Stimulated activated CD4-positive, alpha-beta T cell treated with anti-CD3 and anti-CD28 coated beads, Interleukin-12 subunit alpha, Interleukin-12 subunit beta, amount 100 ng/mL, for 48 hours (primary cell): ENCODE measurements around the gene MIF4GD.
"Not testable (repeated sequence)": the region's sequence is repeated elsewhere in the genome, so short reads cannot be mapped to it uniquely, and the experiment has no call there.

ENCODE experiments used
- DNase-seq, 3 donors: peaks; one replicate each; pipeline ENCODE4 v3.0.0-alpha.2; 2020; ENCODE audit warnings: low read depth in 2 of 3, low spot score in 1 of 3

The MIF4GD gene

DNA sequence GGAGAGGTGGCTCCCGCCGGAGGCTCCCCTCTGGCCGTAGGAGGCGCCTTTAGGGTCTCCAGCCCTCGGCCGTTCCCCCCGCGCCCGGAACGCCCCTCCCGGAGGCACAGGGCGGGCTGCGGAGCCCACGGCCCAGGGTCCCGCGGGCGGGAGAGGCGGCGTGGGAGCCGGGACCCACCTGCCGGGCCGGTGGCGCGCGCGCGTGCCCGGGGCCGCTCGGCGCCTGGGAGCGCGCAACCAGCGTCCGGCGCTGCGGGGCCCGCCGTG is at the start of gene MIF4GD:
Gene MIF4GD, minus strand, starts transcription at position 266 of the 267 bp plus-strand sequence. CDS start 1,036 bp downstream, outside the sequence.
- no peak for DNase-seq

DNA sequence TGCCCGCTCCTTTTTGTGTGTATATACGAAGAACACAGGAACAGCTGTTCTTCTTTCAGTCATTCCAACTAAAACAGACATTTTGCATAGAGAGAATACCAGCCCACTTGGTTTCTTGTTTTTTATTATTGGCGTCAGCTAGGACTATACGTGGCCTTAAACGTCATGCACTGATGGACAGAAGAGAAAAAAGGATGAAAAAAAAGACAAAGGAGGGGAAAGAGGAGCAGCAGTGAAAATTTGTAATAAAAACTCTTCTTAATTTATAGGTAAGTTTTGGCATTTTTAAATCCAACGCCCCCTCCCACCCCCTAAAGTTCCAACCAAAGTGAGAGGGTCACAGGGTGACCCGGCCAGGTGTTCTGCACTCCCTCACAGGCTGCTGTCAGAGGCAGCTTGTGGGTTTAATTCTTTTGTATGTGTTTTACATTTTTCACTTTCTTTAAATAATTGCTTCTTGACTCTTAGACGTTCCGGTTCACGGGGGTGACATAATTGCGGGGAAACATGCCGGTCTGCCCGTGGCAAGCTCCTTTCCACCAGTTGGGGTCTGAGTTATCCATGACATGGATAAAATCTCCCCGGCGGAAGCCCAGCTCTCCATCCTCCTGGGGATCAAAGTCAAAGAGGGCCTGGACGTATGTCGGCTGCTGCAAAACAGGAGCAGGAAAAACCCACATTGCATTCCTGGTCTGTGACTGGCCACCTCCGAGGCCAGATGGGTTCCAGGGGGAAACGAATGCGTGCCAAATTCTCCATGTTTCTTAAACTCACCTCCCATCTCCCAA is 49.1 kb upstream of the MIF4GD start:
- DNase-seq, result no peak

- no peak for DNase-seq
Observed at GRCh38 chr17:75318615-75319222, 47.7 kb upstream of the MIF4GD start.

DNA sequence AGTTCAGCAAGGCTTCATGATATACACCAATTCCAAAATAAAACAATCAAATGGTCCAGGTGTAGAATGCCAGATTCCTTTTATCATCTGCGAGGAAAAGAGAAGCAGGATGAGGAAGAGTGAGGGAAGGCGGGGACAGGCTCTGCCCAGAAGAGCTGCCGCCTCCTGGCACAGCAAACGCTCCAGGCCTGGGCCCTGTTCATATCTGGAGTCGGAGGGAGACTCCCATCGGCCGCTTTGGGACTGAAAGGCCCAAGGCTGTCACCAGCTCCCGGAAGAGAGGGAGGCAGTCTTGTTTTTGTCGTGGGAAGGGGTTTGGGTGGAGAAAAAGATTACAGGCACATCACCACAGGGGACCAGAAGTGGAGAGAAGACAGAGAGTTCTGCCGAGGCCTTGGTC is 47.2 kb upstream of the MIF4GD start:
- DNase-seq, result no peak

DNA sequence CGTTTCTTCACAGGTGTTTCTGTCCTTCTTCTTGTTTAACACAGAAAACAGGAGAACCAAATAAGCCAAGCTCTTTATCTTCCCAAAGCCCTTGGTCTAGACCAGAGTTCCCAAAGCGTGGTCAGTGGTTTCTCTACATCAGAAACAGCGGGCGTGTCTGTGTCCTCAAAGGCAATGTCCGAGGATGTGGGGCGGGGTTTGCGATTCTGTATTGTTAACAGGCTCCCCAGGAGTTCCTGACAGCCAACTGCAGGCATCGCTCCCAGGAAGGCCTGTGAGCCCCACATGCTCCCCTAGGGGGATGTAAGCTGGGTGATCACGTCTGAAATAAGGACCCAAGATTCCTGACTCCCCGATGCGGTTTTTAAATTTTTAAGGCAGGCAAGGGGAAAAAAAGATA is 46.6 kb upstream of the MIF4GD start:
- DNase-seq, result no peak

DNA sequence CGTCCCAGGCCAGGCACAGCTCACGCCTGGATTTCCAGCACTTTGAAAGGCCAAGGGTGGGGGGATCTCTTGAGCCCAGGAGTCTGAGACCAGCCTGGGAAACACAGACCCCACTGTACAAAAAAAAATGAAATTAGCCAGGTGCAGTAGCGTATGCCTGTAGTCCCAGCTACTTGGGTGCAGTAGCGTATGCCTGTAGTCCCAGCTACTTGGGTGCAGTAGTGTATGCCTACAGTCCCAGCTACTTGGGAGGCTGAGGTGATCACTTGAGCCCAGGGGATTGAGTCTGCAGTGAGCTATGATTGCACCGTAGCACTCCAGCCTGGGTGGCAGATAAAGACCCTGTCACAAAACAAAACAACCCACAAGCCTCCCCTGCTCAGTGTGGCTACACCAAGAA is 45.2 kb upstream of the MIF4GD start:
- DNase-seq, result no peak

DNA sequence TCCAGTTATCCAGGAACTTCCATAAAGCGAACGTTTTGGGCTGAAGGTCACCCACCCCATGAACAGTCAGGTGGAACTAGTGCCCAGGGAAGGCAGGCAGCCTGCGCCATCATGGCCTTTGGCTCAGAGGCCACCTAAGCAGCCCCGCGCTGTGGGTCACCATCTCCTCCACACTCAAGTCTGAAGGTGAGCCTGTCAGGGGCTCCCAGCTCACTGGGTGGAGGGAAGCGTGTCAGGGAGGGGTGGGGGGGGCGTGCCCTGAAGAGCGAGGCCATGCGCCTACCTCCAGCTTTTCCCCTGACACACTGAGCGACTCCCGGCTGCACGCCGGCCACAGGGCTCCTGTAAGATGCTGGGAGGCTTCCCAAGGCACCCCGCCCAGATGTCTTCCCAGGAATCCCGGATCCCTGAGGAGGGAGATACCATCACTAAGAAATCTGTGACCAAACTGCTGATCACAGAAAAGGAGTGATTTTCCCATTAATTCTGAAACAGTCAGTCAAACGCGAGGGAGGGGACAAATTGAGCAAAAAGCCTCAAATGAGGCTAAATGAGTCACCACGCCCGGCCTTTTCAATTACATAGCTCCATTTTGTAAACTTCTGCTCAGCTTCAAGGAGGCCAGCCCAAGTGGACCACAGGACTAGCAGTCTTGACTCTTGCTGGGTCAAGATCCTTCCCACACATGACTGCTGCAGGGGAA is 44.7 kb upstream of the MIF4GD start:
- DNase-seq, result peak in 1 of 3 donors; percentile 42

- no peak for DNase-seq
Observed at GRCh38 chr17:75313941-75314551, 43.0 kb upstream of the MIF4GD start.

DNA sequence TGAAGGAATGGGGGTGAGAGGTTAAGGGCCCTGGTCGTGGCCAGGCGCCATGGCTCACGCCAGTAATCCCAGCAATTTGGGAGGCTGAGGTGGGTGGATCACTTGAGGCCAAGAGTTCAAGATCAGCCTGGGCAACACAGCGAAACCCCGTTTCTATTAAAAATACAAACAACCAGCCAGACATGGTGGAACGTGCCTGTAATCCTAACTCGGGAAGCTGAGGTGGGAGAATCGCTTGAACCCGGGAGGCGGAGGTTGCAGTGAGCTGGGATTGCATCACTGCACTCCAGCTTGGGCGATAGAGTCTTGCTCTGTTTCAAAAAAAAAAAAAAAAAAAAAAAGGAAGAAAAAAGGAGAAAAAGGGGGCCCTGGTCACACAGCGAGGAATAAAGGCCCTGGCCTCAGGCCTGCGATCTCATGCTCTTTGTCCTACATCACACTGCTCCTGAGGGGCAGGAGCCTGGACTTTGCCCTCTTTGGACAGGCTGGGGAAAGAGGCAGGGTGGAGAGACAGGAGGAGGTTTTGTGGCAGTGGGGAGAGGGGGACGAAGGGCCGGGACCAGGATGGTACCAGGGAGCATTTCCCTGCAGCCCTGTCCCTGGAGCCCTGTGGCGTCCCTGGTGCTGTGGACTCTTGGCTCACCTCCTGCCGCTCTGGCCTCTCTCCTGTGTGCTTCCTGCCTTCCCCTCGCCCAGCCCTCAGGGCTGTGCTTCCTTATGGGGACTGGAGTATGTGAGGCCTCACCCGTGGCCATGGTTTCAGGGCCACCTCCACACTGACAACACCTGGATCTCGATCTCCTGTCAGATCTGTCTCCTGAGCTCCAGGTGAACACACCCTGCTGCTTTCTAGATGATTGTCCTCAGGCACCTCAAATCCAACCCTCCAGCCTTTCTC is 38.0 kb upstream of the MIF4GD start:
- DNase-seq, result no peak

GRCh38 chr17:75307957-75308731 is 37.1 kb upstream of the MIF4GD start:
- DNase-seq, result no peak

DNA sequence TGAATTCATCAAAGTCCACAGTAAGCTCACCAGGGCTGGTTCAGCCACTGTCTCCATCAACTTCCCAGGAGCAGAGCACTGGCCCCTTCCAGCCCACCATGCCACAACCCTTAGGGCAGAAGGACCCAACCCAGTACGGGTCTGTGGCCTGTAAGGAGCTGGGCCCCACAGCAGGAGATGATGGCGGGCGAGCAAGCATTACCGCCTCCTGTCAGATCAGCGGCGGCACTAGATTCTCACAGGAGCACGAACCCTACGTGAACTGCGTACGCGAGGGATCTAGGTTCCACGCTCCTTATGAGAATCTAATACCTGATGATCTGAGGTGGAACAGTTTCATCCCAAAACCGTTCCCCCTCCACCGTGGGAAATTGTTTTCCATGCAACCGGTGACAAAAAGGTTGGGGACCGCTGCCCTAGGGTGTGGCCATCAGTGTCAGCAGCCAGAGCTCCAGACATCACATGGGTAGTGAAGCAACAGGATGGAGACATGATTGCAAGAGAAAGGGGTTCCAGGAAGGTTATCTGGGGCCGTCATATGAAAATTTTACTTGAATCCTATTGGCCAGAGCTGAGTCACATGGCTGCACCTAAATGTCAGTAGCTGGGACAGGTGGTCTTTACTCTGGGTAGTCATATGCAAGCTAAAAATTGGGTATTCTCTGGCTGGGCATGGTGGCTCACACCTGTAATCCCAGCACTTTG is 30.6 kb upstream of the MIF4GD start:
- DNase-seq, result no peak

GRCh38 chr17:75301049-75301448 is 30.0 kb upstream of the MIF4GD start:
- no peak for DNase-seq

DNA sequence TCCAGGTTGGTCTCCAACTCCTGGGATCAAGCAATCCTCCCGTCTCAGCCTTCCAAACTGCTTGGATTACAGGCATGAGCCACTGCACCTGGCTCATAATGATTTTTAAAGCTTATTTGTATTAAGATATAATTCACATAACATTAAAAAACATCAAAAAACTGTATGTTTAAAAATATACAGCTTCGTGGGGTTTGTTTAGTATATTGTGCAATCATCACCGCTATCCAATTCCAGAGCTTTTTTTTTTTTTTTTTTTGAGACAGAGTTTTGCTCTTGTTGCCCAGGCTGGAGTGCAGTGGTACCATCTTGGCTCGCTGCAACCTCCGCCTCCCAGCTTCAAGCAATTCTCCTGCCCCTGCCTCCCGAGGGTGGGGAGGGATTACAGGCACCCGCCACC is 29.2 kb upstream of the MIF4GD start:
- no peak for DNase-seq

- DNase-seq, result peak in 2 of 3 donors; percentile 29 to 37
Observed at GRCh38 chr17:75295201-75296158, 24.4 kb upstream of the MIF4GD start.

DNA sequence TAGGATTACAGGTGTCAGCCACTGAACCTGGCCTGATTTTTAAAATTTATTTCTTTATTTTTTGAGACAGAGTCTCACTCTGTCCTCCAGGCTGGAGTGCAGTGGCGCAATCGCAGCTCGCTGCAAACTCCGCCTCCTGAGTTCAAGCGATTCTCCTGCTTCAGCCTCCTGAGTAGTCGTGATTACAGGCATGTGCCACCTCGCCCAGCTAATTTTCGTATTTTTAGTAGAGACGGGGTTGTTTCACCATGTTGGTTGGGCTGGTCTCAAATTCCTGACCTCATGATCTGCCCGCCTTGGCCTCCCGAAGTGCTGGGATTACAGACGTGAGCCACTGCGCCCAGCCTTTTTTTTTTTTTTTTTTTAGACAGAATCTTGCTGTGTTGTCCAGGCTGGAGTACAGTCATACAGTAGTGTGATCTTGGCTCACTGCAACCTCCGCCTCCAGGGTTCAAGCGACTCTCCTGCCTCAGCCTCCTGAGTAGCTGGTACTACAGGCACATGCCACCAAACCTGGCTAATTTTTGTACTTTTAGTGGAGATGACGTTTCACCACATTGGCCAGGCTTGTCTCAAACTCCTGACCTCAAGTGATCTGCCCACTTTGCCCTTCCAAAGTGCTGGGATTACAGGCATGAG is 21.9 kb upstream of the MIF4GD start:
- not testable (repeated sequence) for DNase-seq

DNA sequence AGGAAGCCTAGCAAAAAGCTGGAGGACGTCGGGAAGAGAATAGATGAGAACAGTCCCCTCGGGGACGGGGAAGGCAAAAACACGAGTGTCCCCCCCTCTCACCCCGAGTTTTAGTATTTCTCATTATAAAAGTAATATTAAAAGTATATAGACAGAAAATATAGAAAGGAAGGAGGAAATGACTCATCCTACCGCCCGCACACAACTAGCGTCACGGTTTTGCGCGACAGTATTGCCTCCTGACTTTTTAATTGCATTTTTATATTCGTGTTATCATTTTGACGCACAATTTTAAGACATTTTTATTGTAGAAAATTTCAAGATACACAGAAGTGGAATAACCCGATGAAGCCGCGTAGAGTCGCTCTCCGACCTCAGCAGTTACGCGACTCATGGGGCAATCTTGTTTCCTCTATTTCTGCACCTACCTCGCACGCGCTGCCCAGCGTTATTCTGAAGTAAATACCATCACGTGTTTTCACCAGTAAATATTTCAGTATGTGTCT is 18.9 kb upstream of the MIF4GD start:
- peak; percentile 48 to 61 (median 55) for DNase-seq

GRCh38 chr17:75289115-75289831 is 18.2 kb upstream of the MIF4GD start, which contains the start of gene SLC25A19:
Gene SLC25A19, minus strand, starts transcription at chr17:75289433. Its CDS starts 2,669 bp downstream, at chr17:75286764.
- DNase-seq, result peak; percentile 93 to 98 (median 95)
